GM18867 (cell line): Measurements from ENCODE around the gene CD300E.

Source experiments
- ATAC-seq: cut with Tn5 transposase; IDR thresholded peaks from one replicate; pipeline ENCODE4 v1.9.1; 2021; ENCODE audit warnings: mild to moderate bottlenecking, moderate library complexity; ENCODE audit not compliant: unreplicated experiment

CD300E gene

GRCh38 chr17:74569020-74570003 is 54.2 kb downstream of the CD300E start:
- no peak for ATAC-seq

GRCh38 chr17:74568106-74568873 is 55.2 kb downstream of the CD300E start:
- ATAC-seq, result no peak

GRCh38 chr17:74567397-74567796 is 56.1 kb downstream of the CD300E start, which contains the start of gene CD300H:
CD300H (minus strand) TSS chr17:74567509.
- ATAC-seq, result no peak

GRCh38 chr17:74566132-74566753 is 57.3 kb downstream of the CD300E start:
- ATAC-seq, result no peak

GRCh38 chr17:74565126-74565525 is 58.4 kb downstream of the CD300E start:
- ATAC-seq, result no peak

- ATAC-seq, result no peak
Measured at GRCh38 chr17:74563358-74563757, 60.2 kb downstream of the CD300E start.

GRCh38 chr17:74561586-74561985 is 62.0 kb downstream of the CD300E start:
- ATAC-seq, result no peak
